ENCODE measurements around the gene PDE6G. TPM values are rescaled to one million over a fixed set of nuclear protein-coding genes. Genes with fewer than 3 reads are reported as not detected.

PDE6G gene
- total and polyA plus RNA-seq, 2 of the 8 experiments (the other 6 are each of a cell fraction or from before 2014, with no cell fraction given) = 5.8 to 12.9 TPM

DNA sequence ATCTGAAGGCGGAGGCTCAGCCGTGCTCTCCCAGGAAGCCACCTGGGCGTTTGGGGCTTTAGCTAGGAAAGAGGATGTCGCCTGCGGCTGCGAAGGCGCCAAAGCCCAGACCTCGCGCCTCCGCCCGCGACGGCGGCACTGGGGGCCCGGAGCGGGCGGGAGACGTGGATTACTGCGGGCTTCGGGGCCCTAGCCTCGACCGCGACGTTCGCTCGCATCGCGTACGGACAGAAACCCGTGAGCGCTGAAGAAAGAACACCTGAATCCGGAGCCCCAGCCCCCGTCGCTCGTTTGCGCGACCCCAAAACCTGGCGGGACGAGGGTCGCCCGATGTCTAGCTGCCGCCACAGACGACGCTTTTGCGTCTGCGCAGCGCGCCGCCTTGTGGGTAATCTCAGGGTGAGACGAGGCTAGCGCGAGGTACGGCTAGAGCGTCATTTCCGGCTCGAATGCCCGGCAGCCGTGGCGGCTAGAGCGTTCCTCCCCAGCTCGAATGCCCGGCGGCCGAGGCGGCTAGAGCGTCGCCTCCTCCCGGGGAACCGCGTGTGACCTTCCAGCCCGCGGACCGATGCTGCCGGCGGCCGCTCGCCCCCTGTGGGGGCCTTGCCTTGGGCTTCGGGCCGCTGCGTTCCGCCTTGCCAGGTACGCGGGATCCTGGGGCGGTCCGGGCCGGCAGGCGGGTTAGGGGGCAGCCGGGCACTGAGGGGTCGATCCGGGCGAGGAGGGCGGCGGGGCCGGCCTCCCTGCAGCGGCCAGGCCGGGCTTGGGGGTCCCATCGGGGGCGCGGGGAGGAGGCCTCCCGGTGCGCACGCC lies 46.8 kb upstream of the PDE6G start, which contains the start of gene MRPL12:
Gene MRPL12, plus strand, starts transcription at position 434 of the 813 bp plus-strand sequence. Its CDS starts 135 bp downstream, at position 569.
- no peak within 1 kb of the TSS for H3K14ac ChIP-seq (ENCODE audit: insufficient read length)
- H2AFZ ChIP-seq (ENCODE audit: low read length) = no peak within 1 kb of the TSS
- no peak within 1 kb of the TSS for H2BK15ac ChIP-seq (ENCODE audit: low read length)
- H4K5ac ChIP-seq (ENCODE audit: insufficient read length, low read depth, low read length) = peak within 1 kb of the TSS; percentile 73
- H3K27ac ChIP-seq (ENCODE audit: low read depth, low read length) = peak within 1 kb of the TSS; percentile 92
- CTCF ChIA-PET (ENCODE audit: partially characterized antibody) = interaction anchor here (1.1 to 2.3 kb wide), 7 partner anchors 9 to 167 kb away, joined by 3 to 9 read pairs (median 4); partner anchors contain the start of genes ARL16 and HGS
- POLR2A ChIA-PET (ENCODE audit: partially characterized antibody) = interaction anchor here (0.8 to 17.2 kb wide), 29 partner anchors 17 to 448 kb away, joined by 3 to 436 read pairs (median 5); partner anchors contain the start of genes ACTG1, ARL16, CCDC137 and FAAP100
- peak within 1 kb of the TSS; percentile 95 to 98 (median 96) for H3K9ac ChIP-seq (replicated peaks in 1 of 4; ENCODE audit: extremely low read depth in 1 of 4, low read depth in 3 of 4, low read length in 3 of 4)
- no peak for FAIRE-seq
- H3K9me3 ChIP-seq (ENCODE audit: insufficient read depth in 2 of 2, low read depth in 1 of 2, low read length in 1 of 2) = no peaks in the 10 kb centered on the region
- DNase-seq (ENCODE audit: low read depth in 1 of 2, low spot score in 2 of 2) = peak; percentile 72 to 92
- peaks cover 9% of the 10 kb centered on the region for H3K23me2 ChIP-seq (ENCODE audit: low read depth, low read length)
- peaks cover 9 to 44% of the 10 kb centered on the region in 2 experiments; a peak in 3 of 4 replicates for H3K79me2 ChIP-seq (ENCODE audit: control insufficient read depth in 1 of 2, insufficient read depth in 2 of 2, low read length in 2 of 2)
- H3K27me3 ChIP-seq (replicated peaks in 1 of 4; ENCODE audit: control insufficient read depth in 3 of 4, extremely low read depth in 1 of 4, insufficient read depth in 3 of 4, low read length in 3 of 4) = no peaks in the 10 kb centered on the region
- H2BK12ac ChIP-seq (ENCODE audit: low read depth, low read length) = no peak within 1 kb of the TSS
- H3K18ac ChIP-seq (ENCODE audit: extremely low read depth, low read length) = peak within 1 kb of the TSS; percentile 78; the same call in 1 of the 2 replicates
- no peak within 1 kb of the TSS for H2BK20ac ChIP-seq (ENCODE audit: low read length)
- peak within 1 kb of the TSS; percentile 91 to 95 for H3K4me2 ChIP-seq (ENCODE audit: insufficient read depth in 1 of 2, low read depth in 2 of 2, low read length in 2 of 2)
- H4K20me1 ChIP-seq (replicated peaks in 1 of 2; ENCODE audit: control insufficient read depth in 1 of 2, insufficient read depth in 2 of 2, low read length in 2 of 2) = peaks cover 9 to 13% of the 10 kb centered on the region in 2 experiments
- peak within 1 kb of the TSS; percentile 97 for H4K8ac ChIP-seq (ENCODE audit: extremely low read depth, insufficient read depth, low read length)
- no peak within 1 kb of the TSS for H2BK120ac ChIP-seq (replicated peaks; ENCODE audit: low read depth, low read length)
- H4K91ac ChIP-seq (replicated peaks; ENCODE audit: insufficient read length, low read length) = peak within 1 kb of the TSS; percentile 83
- peak within 1 kb of the TSS; percentile 87 for H3K4ac ChIP-seq (replicated peaks; ENCODE audit: insufficient read length, low read depth, low read length)
- H2BK5ac ChIP-seq (ENCODE audit: low read depth, low read length) = peak within 1 kb of the TSS; percentile 81
- H3K23ac ChIP-seq (ENCODE audit: insufficient read length) = no peak within 1 kb of the TSS
- WGBS, 2 experiments (ENCODE audit: extremely low coverage in 1 of 2, insufficient coverage in 1 of 2, insufficient read length in 1 of 2, insufficient replicate concordance in 2 of 2, low coverage in 1 of 2, low lambda C conversion rate in 2 of 2, missing lambda C conversion rate in 1 of 2) = 0% methylated on average over 93 of the region's 102 CpGs; no CpG with 5 or more reads in 1 of the 2 experiments
- H3K79me1 ChIP-seq (ENCODE audit: low read depth, low read length) = peaks cover 14% of the 10 kb centered on the region
- H3K36me3 ChIP-seq (ENCODE audit: control insufficient read depth in 2 of 4, insufficient read depth in 4 of 4, low read length in 3 of 4) = peaks cover 20 to 42% (median 31%) of the 10 kb centered on the region in 4 experiments
- peaks cover 0 to 14% (median 10%) of the 10 kb centered on the region in 4 experiments; a peak in 5 of 7 replicates for H3K4me1 ChIP-seq (replicated peaks in 1 of 4; ENCODE audit: control insufficient read depth in 3 of 4, insufficient read depth in 4 of 4, low read length in 3 of 4)
- peak within 1 kb of the TSS; percentile 76 to 96 (median 95) for H3K4me3 ChIP-seq (ENCODE audit: extremely low read depth in 1 of 4, insufficient read depth in 2 of 4, low read depth in 3 of 4, low read length in 4 of 4)
- H3K56ac ChIP-seq (replicated peaks; ENCODE audit: insufficient read length, low read depth, low read length) = peak within 1 kb of the TSS; percentile 94
- peak within 1 kb of the TSS; percentile 25 for H2AK5ac ChIP-seq (ENCODE audit: low read depth, low read length)
- no peak for TF ChIP-seq TCF12 (IDR thresholded peaks at IDR 0.05; ENCODE audit: low read depth, low read length)
- TF ChIP-seq POLR2A (IDR thresholded peaks at IDR 0.05; ENCODE audit: control extremely low read depth in 1 of 2, low read depth in 2 of 2, low read length in 2 of 2) = peak; percentile 83 to 99
- peak; percentile 42 to 86; a peak in 3 of 4 replicates for TF ChIP-seq SIN3A (conservative IDR thresholded peaks at IDR 0.05 in 1 of 2, IDR thresholded peaks at IDR 0.05 in 1 of 2; ENCODE audit: low read depth in 1 of 2, low read length in 2 of 2)
- no peak for TF ChIP-seq SP1 (IDR thresholded peaks at IDR 0.05; ENCODE audit: low read depth, low read length)
- TF ChIP-seq KDM4A (IDR thresholded peaks at IDR 0.05; ENCODE audit: low read depth, low read length, severe bottlenecking) = peak; percentile 81
- peak; percentile 77 for TF ChIP-seq ASH2L (IDR thresholded peaks at IDR 0.05; ENCODE audit: low read length)
- TF ChIP-seq, protein P1, sequence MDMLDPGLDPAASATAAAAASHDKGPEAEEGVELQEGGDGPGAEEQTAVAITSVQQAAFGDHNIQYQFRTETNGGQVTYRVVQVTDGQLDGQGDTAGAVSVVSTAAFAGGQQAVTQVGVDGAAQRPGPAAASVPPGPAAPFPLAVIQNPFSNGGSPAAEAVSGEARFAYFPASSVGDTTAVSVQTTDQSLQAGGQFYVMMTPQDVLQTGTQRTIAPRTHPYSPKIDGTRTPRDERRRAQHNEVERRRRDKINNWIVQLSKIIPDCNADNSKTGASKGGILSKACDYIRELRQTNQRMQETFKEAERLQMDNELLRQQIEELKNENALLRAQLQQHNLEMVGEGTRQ (IDR thresholded peaks at IDR 0.05; ENCODE audit: low read length) = no peak
- peak; percentile 98 for TF ChIP-seq POLR2AphosphoS5 (IDR thresholded peaks at IDR 0.05; ENCODE audit: low read depth, low read length)
- TF ChIP-seq RNF2 (IDR thresholded peaks at IDR 0.05; ENCODE audit: borderline replicate concordance, low read depth, low read length, missing control alignments, poor library complexity, severe bottlenecking) = no peak
- peak; percentile 24; the same call in 1 of the 2 replicates for TF ChIP-seq SP4 (IDR thresholded peaks at IDR 0.05; ENCODE audit: low read length)

All from H1 (cell line).